Measurements from ENCODE around the gene ANKFN1. TPM values are rescaled to one million over a fixed set of nuclear protein-coding genes. Genes with fewer than 3 reads are reported as not detected.

ANKFN1 gene
- total and polyA plus RNA-seq, 8 donors: 0.13 to 1.8 (median 0.66) TPM

- no peak for DNase-seq
Measured at GRCh38 chr17:56146534-56146933, 6.7 kb upstream of the ANKFN1 start.

GRCh38 chr17:56148333-56148732 lies 4.9 kb upstream of the ANKFN1 start:
- ATAC-seq: no peak
- Histone ChIP-seq H3K36me3 (no peaks in the 10 kb centered on the region), H3K9me3 (no peaks in the 10 kb centered on the region), H3K4me3 (no peak overlapping the region), H3K27me3 (no peaks in the 10 kb centered on the region), H3K4me1 (no peaks in the 10 kb centered on the region), H3K27ac (no peak overlapping the region)
- intact Hi-C loops (cut with DNase I): no loop called here
- no peak for TF ChIP-seq CTCF (IDR thresholded peaks at IDR 0.05)
- DNase-seq: no peak

More at GRCh38 chr17:56146534-56146933, 6.7 kb upstream of the ANKFN1 start:
- Histone ChIP-seq H3K9me3 (no peaks in the 10 kb centered on the region), H3K4me1 (no peaks in the 10 kb centered on the region), H3K27ac (no peak overlapping the region), H3K27me3 (no peaks in the 10 kb centered on the region), H3K36me3 (no peaks in the 10 kb centered on the region), H3K4me3 (no peak overlapping the region)
- ATAC-seq: no peak
- intact Hi-C loops (cut with DNase I): no loop called here
- TF ChIP-seq CTCF (IDR thresholded peaks at IDR 0.05): no peak

GRCh38 chr17:56149266-56150036 lies 3.8 kb upstream of the ANKFN1 start:
- no peaks in the 10 kb centered on the region for H3K9me3 ChIP-seq
- no peaks in the 10 kb centered on the region for H3K4me1 ChIP-seq
- no peak for ATAC-seq
- no peaks in the 10 kb centered on the region for H3K36me3 ChIP-seq
- H3K27ac ChIP-seq: no peak overlapping the region
- TF ChIP-seq CTCF (IDR thresholded peaks at IDR 0.05): no peak
- no peak for DNase-seq
- no peak overlapping the region for H3K4me3 ChIP-seq
- no peaks in the 10 kb centered on the region for H3K27me3 ChIP-seq
- intact Hi-C loops (cut with DNase I): no loop called here

- ATAC-seq: no peak
Measured at GRCh38 chr17:56150649-56151048, 2.6 kb upstream of the ANKFN1 start.

GRCh38 chr17:56157845-56158244 lies 4.6 kb downstream of the ANKFN1 start:
- H3K4me3 ChIP-seq: no peak overlapping the region
- intact Hi-C loops (cut with DNase I): no loop called here
- no peak for TF ChIP-seq CTCF (IDR thresholded peaks at IDR 0.05)
- H3K27ac ChIP-seq: no peak overlapping the region
- H3K36me3 ChIP-seq: no peaks in the 10 kb centered on the region
- ATAC-seq (no peak), DNase-seq (no peak)
- H3K4me1 ChIP-seq: peaks cover 0 to 6% of the 10 kb centered on the region in 2 donors
- no peaks in the 10 kb centered on the region for H3K27me3 ChIP-seq
- no peaks in the 10 kb centered on the region for H3K9me3 ChIP-seq

More at GRCh38 chr17:56150649-56151048, 2.6 kb upstream of the ANKFN1 start:
- intact Hi-C loops (cut with DNase I): no loop called here
- H3K4me1 ChIP-seq: no peaks in the 10 kb centered on the region
- no peaks in the 10 kb centered on the region for H3K27me3 ChIP-seq
- DNase-seq: no peak
- no peak for TF ChIP-seq CTCF (IDR thresholded peaks at IDR 0.05)
- no peaks in the 10 kb centered on the region for H3K9me3 ChIP-seq
- H3K4me3 ChIP-seq: no peak overlapping the region
- no peaks in the 10 kb centered on the region for H3K36me3 ChIP-seq
- no peak overlapping the region for H3K27ac ChIP-seq
